ENCODE data around the gene MYO10.
"Not testable (repeated sequence)": the region's sequence is repeated elsewhere in the genome, so short reads cannot be mapped to it uniquely, and the experiment has no call there.

MYO10 gene

GRCh38 chr5:16884595-16884994 lies 51.5 kb downstream of the MYO10 start:
- DNase-seq = no peak

- no peak for DNase-seq
Measured at GRCh38 chr5:16883806-16884205, 52.3 kb downstream of the MYO10 start.

- DNase-seq = no peak
Measured at GRCh38 chr5:16883176-16883575, 52.9 kb downstream of the MYO10 start.

GRCh38 chr5:16881251-16881650 lies 54.8 kb downstream of the MYO10 start:
- DNase-seq = no peak

GRCh38 chr5:16880547-16880946 lies 55.5 kb downstream of the MYO10 start:
- no peak for DNase-seq

- no peak for DNase-seq
Measured at GRCh38 chr5:16879650-16880049, 56.4 kb downstream of the MYO10 start.

- no peak for DNase-seq
Measured at GRCh38 chr5:16879191-16879590, 56.9 kb downstream of the MYO10 start.

- no peak for DNase-seq
Measured at GRCh38 chr5:16877267-16877935, 58.7 kb downstream of the MYO10 start.

GRCh38 chr5:16874424-16874823 lies 61.7 kb downstream of the MYO10 start:
- not testable (repeated sequence) for DNase-seq

- no peak for DNase-seq
Measured at GRCh38 chr5:16871746-16872339, 64.2 kb downstream of the MYO10 start.

- DNase-seq = no peak
Measured at GRCh38 chr5:16870878-16871277, 65.2 kb downstream of the MYO10 start.

- no peak for DNase-seq
Measured at GRCh38 chr5:16869821-16870796, 66.0 kb downstream of the MYO10 start.

GRCh38 chr5:16867577-16867953 lies 68.5 kb downstream of the MYO10 start:
- DNase-seq = no peak

- no peak for DNase-seq
Measured at GRCh38 chr5:16866795-16867576, 69.1 kb downstream of the MYO10 start.

GRCh38 chr5:16866273-16866672 lies 69.8 kb downstream of the MYO10 start:
- no peak for DNase-seq

- no peak for DNase-seq
Measured at GRCh38 chr5:16865151-16865550, 70.9 kb downstream of the MYO10 start.

- no peak for DNase-seq
Measured at GRCh38 chr5:16864631-16865131, 71.4 kb downstream of the MYO10 start.

GRCh38 chr5:16863469-16863946 lies 72.6 kb downstream of the MYO10 start:
- no peak for DNase-seq

- no peak for DNase-seq
Measured at GRCh38 chr5:16862777-16863176, 73.3 kb downstream of the MYO10 start.

- no peak for DNase-seq
Measured at GRCh38 chr5:16859346-16859745, 76.7 kb downstream of the MYO10 start.

GRCh38 chr5:16858151-16858550 lies 77.9 kb downstream of the MYO10 start:
- DNase-seq = no peak

GRCh38 chr5:16857635-16858034 lies 78.5 kb downstream of the MYO10 start:
- no peak for DNase-seq

- no peak for DNase-seq
Measured at GRCh38 chr5:16856531-16856930, 79.6 kb downstream of the MYO10 start.

Data from SW 1271 (cell line).